GM06990 (cell line): ENCODE measurements around the gene SRC.

ENCODE experiments used
- DNase-seq: peaks from one replicate; pipeline ENCODE4 v3.0.0-alpha.2; 2011; ENCODE audit not compliant: insufficient read length; ENCODE audit errors: extremely low read depth
- H3K27me3 ChIP-seq: replicated peaks from 2 replicates; pipeline ENCODE4 v1.6.0; 2011; ENCODE audit warnings: low read length; ENCODE audit not compliant: control insufficient read depth, insufficient read depth
- H3K36me3 ChIP-seq: 2 replicates; pipeline ENCODE4 v1.5.1; 2011; ENCODE audit warnings: low read length; ENCODE audit not compliant: control insufficient read depth, insufficient read depth
- H3K4me3 ChIP-seq: replicated peaks from 2 replicates; pipeline ENCODE4 v1.5.1; 2011; ENCODE audit warnings: low read depth, mild to moderate bottlenecking, control low read depth, low read length
- TF ChIP-seq, protein P1 (sequence below): IDR thresholded peaks from 2 replicates; pipeline ENCODE4 v1.5.1; 2011; ENCODE audit warnings: low read length, control low read depth, mild to moderate bottlenecking, inconsistent platforms; ENCODE audit not compliant: insufficient read depth, poor library complexity, severe bottlenecking

SRC gene

DNA sequence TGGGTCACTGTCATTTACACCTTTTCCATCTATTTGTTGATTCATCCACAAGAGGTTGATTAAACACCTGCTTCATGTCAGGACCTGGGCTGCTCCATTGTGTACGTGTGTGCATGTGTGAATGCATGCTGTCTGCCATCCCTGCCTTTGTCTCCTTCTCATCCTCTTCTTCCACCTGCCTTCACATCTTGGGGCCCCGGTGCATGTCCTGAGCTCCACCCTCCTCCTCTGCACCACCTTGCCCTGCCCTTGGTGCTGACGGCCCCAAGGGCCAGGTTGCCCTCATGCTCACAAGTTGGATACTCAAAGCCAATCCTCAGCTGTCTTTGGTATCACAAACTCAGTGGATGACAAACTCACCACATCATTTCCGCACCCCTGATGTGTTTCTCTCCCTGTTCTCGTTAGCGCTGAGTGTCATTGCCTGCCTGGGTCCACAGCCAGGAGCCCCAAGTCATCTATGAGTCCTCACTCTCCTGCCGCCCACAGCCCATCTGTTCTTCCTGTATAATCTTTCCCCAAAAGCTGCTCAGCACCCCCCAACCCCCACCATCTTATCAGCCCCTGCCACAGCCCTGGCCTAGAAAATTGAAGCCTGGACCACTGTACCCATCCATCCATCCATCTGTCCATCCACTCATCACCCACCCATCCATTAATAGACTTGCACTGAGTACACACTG lies 85.0 kb downstream of the SRC start:
- Histone ChIP-seq H3K36me3 (no peaks in the 10 kb centered on the region), H3K27me3 (peaks cover 1% of the 10 kb centered on the region), H3K4me3 (no peak overlapping the region)
- no peak for DNase-seq
- TF ChIP-seq, protein P1, sequence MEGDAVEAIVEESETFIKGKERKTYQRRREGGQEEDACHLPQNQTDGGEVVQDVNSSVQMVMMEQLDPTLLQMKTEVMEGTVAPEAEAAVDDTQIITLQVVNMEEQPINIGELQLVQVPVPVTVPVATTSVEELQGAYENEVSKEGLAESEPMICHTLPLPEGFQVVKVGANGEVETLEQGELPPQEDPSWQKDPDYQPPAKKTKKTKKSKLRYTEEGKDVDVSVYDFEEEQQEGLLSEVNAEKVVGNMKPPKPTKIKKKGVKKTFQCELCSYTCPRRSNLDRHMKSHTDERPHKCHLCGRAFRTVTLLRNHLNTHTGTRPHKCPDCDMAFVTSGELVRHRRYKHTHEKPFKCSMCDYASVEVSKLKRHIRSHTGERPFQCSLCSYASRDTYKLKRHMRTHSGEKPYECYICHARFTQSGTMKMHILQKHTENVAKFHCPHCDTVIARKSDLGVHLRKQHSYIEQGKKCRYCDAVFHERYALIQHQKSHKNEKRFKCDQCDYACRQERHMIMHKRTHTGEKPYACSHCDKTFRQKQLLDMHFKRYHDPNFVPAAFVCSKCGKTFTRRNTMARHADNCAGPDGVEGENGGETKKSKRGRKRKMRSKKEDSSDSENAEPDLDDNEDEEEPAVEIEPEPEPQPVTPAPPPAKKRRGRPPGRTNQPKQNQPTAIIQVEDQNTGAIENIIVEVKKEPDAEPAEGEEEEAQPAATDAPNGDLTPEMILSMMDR: no peak

- no peaks in the 10 kb centered on the region for H3K36me3 ChIP-seq
- H3K27me3 ChIP-seq: peaks cover 1% of the 10 kb centered on the region
- TF ChIP-seq, protein P1: no peak
- no peak overlapping the region for H3K4me3 ChIP-seq
- no peak for DNase-seq
These were observed 85.8 kb downstream of the SRC start for GRCh38 chr20:37431786-37432185.

GRCh38 chr20:37432606-37433005 lies 86.7 kb downstream of the SRC start:
- H3K4me3 ChIP-seq: no peak overlapping the region
- no peaks in the 10 kb centered on the region for H3K36me3 ChIP-seq
- H3K27me3 ChIP-seq: peaks cover 1% of the 10 kb centered on the region
- DNase-seq: no peak
- TF ChIP-seq, protein P1: no peak

GRCh38 chr20:37435607-37436006 lies 89.7 kb downstream of the SRC start:
- no peak overlapping the region for H3K4me3 ChIP-seq
- TF ChIP-seq, protein P1: no peak
- no peak for DNase-seq
- no peaks in the 10 kb centered on the region; the same call in none of the 2 replicates for H3K27me3 ChIP-seq
- no peaks in the 10 kb centered on the region for H3K36me3 ChIP-seq

GRCh38 chr20:37436527-37437186 lies 90.7 kb downstream of the SRC start:
- no peak for DNase-seq
- H3K27me3 ChIP-seq: no peaks in the 10 kb centered on the region; the same call in 1 of the 2 replicates
- TF ChIP-seq, protein P1: no peak
- no peaks in the 10 kb centered on the region for H3K36me3 ChIP-seq
- H3K4me3 ChIP-seq: no peak overlapping the region
